NCI-H510A (cell line): ENCODE measurements around the gene HDAC4.
"Not testable (repeated sequence)": the region's sequence is repeated elsewhere in the genome, so short reads cannot be mapped to it uniquely, and the experiment has no call there.

ENCODE experiments used
- DNase-seq: peaks from one replicate; lab custom pipeline; 2025; lab: John Stamatoyannopoulos, UW

The HDAC4 gene

DNA sequence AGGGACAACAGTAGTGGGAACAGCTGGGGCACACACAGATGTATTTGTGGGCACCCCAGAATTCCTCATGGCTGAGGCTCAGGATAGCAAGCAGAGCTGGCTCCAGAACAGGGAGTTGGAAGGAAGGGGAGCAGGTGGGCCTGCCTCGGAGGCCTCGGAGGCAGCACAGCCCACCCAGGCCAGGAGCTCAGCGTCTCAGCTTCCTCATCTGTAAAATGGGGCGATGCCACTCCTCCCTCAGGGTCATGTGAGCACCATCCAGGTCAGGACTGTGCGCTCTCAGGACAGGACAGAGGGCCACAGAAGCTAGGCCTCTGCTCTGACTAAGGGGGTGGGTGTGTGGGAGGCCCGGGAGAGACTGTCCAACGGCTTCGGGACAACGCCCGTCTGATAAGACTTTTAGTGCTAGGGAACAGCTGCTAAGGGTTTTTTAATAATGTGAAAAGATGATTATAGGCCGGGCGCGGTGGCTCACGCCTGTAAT, 106.2 kb downstream of the HDAC4 start:
- no peak for DNase-seq

DNA sequence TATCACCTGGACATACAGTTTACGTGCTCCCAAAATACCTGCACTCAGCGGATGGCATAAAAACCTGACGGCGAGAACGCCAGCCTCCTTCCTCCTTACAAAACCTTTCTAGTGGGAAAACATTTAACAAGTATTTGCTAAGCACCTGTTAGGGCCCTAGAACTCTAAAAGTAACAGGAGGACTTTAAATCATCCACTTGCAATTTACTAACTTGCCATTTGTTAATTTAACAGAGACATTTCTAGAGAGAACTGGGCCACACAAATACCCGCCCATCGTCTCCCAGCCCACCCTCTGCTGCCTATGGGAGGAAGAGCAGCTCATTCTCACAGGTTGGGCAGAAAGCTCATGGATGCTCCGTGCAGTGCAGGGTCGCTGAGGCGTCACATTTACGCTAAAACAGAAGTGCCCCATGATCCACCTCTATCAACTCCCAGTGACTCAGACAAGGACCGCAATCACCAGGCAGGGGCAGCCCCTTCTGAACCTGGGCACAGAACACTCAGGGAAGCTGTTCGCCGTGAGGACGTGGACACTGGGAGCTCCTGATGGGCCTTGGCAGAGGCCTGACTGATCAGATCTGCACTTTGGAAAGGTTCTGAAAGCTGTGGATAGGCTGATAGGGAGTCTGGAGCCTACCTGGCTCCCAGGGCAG, 106.9 kb downstream of the HDAC4 start:
- DNase-seq = no peak

DNA sequence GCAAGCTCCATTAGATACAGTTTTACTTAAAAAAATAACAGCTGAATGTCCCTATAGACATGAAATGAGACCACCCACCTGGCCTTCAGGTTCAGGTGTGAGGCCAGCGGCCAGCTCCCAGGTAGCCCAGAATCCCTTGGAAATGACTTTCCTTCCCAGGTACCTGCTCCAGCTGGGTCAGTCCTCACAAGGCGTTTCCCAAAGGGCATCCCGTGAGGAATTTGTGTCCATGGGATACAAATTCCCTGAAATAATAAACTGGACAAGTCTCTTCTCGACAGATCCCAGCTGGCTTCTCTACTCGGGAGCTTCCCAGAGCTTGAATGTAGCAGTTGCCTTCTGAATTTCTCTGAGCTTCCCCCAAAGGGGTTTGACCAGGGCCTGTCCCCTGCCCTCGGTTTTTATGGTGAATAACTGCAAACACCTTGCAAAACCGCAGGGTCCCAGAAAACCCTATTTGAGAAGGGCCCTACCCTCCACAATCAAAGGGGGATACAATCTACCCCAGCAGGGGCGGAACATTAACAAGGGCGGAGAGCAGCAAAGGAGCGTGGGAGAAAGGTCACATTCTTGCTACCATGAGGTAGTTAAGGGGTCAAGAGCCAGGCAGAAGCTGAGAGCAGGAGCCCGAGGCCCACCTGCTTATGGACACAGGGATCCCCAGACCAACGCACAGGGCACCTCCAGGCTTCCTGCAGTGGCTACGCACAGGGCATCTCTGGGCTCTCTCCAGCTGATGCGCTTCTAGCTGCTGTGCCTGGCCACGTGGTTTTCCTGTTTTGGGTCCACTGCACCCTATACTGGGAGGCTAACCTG, 107.7 kb downstream of the HDAC4 start:
- no peak for DNase-seq

DNA sequence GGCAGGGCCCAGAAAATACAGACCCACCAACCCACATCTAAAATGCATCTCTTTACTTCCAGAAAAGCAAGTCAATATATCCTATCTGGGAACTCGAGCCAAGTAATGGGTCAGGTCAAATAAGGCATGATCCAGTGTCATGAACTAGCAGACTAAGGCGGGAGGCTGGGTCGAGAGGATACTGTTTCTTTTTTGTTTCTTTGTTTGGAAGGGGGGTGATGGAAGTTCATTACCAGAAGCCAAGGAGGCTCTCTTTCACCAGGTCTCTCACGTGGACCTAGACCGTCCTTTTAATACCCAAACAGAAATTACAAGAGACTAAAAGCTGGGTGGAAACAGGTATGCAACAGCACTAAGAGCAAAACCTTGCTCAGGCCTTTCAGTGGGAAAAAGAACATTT, 108.3 kb downstream of the HDAC4 start:
- DNase-seq = no peak

DNA sequence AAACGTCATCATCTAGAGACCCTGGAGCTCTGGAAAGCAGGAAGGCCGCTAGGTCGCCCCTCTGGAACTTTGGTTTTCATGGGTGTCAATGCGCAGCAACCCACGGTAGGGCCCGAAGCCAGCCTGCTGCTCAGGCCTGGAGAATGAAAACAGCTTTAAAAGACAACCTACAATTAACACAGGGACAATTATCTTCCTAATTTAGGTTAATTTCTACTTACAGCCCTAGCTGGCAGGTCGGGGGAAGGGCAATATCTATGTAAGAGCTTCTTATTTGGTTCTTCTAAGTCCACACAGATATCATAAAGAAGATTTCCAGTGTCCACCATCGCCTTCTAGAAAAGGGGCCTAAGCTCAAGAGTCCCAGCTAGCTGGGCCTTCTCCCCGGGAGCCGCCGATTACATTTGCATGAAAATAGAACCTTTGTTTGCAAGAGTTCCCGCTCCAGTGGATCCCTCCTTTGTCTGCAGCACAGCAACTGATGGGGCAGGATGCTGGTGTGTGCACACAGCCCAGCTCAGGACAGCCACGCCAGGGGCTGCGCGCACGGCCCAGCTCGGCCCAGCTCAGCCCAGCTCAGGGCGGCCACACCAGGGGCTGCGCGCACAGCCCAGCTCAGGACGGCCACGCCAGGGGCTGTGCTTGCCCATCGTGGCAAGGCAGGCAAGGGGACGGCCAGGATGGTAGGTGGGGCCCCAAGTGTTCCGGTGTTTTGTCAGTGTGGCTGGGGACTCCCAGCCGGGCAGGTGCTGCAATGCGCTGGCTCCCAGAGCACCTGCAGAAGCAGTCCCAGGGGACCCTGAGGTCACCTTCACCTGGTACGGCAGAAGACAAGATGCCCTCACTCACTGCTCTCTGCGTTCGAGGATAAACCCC, 109.1 kb downstream of the HDAC4 start:
- peak; percentile 54 for DNase-seq

DNA sequence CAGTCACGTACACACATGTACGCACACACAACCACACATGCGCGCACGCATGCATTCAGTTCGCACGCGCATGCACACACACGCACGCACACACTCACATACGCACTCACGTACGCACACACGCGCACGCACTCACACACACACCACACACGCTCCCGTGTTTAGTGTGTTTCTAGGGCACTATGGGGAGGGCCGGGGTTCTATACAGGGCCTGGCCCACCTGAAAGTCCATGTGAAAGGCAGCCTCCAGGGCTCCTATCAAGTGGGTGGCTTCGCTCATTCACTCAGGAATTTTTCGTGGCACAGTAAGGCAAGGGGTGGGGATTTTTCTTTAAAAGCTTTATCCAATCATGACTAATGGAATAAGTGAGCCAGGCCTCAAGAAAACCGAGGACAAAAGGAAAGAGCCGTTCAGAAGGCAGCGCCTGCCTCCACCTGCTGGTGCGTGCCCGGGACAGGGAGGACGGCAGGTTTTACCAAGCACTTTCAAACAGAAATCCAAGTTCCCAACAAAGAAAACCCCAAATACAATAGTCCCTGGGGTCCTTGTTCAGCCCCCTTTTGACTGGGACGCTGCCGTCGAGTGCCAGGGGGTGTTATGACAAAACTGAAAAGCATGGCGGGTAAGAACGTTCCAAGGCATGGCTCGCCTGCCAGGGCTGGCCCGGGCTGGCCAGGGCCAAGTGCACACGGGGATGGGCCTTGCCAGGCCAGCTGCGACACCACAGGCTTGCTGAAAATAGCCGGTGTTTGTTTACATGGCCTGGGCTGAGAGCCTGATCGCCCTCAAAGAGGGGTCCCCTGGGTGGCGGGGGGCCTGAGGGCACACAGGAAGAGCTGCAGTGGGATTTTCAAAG, 110.0 kb downstream of the HDAC4 start:
- DNase-seq = no peak

DNA sequence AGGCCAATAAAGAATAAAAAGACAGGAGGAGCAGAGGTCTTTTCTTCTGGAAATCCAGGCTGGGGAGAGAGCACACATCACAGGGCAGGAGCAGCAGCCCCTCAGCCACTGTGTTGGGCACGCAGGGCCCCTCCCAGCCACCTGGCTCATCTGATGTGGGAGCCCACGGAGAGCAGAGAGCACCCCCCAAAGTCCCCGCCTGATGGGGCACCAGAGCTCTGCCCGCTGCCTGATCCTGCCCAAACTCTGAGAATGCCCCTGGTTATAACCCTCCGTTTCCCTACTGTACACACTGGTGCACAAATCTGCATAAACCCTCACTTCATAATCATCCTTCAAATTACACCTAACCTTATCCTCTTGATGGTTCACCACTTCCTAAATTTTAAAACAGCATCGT, 111.3 kb downstream of the HDAC4 start:
- DNase-seq = no peak

DNA sequence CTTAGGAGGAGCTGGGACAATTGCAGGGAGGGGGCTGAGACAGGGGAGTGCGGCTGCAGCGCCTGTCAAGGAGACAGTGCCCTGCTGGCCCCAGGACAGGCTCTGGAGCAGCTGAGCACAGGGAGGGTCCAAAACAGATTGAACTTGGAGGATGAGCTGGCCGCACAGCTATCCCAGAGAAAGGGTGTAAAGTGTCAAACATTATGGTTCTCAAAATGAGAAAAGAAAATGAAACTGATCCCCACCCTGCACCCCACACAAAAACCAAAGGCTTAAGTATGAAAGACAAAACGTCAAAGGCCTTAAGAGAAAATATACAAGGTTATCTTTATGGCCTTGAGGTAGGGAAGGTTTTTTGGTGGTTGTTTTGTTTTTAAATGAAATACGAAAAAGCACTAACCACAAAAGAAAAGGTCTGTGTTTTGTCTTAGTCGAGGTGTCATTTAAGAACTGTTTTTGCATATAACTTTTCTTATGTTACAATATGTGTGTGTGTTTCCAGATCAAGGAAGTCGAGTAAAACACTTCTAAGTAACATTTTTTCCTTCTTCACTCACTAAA, 111.8 kb downstream of the HDAC4 start:
- DNase-seq = no peak

DNA sequence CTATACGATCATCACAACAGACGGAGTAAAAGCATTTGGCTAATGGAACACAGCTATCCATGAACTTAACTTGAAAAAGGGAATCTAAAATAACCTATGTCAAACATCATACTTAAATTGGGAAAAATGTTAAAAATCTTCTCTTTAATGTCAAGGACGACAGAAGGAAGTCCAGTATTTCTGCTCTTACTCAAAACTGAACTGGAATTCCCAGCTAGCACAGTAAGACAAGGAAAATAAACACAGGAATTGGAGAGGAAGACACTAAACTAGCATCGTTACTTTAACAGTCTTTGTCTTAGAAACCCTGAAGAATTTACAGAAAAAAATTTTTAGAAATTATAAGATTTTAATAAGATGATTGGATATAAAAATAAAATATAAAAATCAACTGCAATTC, 112.6 kb downstream of the HDAC4 start:
- DNase-seq = no peak

DNA sequence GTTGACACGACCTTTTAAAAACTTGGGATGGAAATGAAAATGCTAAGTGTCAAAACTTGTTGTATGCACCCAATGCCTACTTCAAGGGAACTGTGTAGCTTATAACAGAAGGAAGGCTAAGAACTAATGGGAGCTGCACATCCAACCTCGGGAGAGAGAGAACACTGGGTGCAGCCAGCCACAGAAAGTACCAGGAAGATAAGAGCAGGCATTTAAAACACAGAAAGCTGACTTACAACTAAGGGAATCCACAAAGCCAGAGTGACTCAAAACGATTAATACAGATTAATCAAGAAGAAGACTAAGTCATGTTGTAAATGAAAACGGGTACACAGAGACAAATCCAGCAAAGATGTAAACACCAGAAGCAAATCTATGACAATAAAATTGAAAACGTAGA, 113.4 kb downstream of the HDAC4 start:
- DNase-seq = no peak

DNA sequence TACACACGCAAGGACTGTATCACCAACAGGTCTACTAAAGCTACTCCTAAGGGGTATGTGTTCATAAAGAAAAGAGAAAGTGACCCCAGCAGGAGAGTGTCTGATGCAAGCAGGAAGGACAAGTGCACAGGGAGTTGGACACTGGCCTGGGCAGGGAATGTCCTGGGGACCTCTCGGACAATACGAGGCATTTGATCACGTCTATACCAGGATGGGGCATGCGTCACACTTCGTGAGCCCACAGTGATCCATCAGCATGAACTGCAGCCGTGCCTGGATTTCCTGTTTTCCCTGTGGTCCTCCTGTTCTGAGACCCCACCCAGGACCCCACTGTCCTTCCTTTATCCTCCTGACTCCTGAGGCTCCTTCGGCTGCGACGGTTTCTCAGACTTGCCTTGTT, 113.9 kb downstream of the HDAC4 start:
- no peak for DNase-seq

DNA sequence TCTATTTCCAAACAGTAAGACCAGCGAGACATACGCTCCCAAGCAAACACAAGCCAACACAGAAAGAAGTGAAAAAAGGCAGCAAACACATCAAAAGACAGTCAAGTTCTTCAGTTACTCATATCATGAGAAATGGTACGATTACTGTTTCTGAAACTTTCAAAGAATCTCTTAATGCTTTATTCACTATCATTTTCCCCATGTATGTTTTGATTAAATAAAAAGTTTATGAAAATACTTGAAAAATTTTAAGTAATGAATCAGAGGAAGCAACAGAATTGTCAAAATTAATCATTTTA, 114.9 kb downstream of the HDAC4 start:
- no peak for DNase-seq

DNA sequence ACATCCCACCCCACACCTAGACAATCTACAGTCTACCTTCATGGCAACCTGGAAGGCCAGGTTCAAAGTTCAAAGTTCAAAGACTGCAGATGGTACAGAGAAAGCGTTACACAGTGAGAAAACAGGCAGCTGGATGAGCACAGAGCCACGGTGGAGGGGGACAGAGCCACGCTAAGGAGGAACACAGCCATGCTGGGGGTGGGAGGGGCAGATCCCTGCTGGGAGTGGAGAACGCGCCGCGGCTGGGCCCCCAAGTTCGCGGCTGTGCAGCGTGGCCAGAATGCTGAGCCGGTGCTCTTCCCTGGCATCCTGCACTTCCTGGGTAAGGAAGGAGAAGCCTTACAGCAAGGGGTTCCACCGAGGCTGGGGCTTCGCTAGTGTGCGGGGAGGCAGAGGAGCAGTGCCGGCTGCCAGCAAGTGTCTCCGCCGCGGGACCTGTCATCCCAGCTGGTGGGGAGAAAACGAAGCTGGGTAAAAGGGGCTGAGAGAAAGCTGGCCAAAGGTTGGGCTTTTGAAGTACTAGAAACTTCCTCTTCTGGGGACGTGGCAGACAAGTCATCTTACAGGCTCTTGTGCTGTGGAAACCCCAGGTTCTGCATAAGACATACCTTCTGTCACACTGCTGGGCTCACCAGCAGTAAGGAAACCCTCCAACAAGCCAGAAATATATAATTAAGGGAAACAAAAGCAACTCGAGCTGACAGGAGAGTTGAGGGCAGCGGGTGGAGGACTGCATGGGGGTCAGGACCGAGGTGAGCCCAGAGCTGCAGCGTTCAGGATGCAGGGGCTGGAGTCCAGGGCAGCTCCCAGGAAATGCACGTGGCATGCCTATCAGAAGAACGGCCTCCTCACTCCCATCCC, 115.5 kb downstream of the HDAC4 start:
- DNase-seq = no peak

DNA sequence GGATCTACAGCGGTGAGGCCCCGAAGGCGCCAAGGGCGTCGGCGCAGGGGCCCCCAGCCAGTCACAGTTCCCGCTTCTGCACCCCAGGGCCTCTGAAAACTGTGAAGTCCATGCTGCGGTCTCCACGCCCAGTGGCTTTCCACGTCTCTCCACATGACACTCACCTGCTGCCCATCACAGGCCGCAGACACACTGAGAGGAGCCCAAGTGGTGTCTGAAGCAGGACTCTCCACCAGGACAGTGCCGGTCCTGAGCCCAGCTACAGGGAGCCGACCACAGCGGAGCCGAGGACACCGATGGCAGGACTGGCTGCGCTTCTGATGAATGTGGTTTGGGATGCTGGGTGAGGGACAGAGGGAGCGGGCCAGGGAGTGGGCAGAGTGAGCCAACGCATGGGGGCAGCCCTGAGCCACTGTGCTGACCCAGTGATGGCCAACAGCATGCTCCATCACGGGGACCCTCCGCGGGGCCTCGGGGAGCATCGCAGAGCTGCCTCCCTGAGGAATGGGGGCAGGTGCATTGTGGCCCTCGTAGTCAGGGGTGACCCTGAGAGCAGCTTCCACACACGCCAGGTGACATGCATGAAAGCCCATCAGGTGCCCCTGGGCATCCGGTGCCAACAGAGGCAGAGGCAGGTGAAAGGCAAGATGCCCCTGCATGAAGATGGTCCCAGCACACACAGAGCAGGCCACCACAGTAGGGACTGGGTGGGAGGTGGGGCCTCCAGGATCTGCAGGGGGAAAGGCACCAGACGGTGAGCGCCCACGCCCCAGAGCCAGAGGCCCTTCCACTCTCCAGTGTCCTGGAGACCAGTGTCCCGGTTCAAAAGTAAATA, 116.6 kb downstream of the HDAC4 start:
- no peak for DNase-seq

DNA sequence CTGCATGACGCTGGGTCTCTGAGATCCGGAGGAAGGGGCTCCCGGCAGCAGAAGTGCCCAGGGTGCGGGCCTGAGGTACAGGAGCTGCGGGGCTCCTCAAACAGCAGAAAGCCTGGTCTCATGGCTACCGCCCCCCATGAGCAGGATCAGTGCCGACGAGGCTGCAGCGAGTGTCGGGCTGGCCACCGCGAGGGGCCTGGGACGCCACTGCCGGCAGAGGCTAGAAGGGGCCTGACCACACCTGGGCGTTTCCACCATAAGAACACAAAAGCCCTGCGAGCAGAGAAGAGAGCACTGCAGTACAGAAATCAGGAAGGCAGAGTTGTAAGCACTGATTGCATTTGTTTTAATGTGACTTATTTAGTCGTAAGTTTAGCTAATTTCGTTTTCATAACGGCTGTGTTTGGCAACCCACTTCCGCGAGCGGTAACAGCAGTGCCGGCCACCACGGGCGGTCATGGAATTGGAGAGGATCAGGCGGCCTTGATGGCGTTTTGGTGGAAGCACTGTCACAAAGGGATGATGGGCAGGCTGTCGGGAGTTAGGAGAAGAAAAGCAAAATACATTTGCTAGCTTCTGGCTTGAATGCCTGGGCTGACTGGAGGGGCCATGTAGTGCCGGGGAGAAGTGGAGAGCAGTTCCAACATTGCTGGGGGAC, 117.4 kb downstream of the HDAC4 start:
- no peak for DNase-seq

DNA sequence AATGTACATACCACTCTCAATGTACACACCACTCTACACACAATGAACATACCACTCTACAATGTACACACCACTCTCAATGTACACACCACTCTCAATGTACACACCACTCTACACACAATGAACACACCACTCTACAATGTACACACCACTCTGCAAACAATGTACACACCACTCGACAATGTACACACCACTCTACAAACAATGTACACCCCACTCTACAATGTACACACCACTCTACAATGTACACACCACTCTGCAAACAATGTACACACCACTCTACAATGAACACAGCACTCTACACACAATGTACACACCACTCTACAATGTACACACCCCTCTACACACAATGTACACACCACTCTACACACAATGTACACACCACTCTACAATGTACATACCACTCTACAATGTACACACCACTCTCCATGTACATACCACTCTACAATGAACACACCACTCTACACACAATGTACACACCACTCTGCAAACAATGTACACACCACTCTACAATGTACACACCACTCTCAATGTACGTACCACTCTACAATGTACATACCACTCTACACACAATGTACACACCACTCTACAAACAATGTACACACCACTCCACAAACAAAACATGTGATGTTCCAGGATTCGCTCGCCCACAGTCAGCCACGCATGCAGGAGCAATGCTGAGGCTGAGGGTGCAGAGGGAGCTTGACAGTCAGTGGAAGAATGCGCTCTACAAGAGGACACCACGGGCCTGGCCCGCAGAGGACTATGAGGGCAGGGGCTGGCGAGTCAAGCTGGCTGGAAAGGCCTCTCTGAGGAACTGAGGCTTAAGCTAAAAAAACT, 118.2 kb downstream of the HDAC4 start:
- no peak for DNase-seq

DNA sequence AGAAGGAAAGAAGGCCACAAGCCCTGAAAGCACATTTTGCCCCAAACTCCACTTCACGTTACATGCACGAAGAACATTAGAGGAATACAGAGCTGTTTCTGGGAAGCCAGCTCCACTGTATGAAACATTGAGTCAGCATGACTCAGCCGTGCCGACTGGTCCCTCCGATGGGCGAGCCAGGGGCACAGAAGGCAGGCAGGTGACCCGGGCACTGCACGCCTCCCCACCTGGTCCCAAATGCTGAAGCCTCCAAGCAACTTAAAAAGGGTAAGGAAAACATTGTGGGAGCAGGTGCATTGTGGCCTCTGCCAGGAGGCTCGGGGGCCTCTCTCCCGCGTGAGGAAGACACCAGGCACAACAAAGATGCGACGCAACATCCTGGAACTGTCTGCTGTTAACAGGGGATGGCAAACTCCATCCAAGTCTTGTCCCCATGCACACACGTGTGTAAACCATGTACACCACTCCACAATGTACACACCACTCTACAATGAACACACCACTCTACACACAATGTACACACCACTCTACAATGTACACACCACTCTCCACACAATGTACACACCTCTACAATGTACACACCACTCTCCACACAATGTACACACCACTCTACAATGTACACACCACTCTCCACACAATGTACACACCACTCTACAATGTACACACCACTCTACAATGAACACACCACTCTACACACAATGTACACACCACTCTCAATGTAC, 120.4 kb downstream of the HDAC4 start:
- DNase-seq = not testable (repeated sequence)
